NCI-H1105 (cell line): ENCODE measurements around the gene UROC1.

Source experiments
- DNase-seq: peaks from one replicate; lab custom pipeline; 2025; lab: John Stamatoyannopoulos, UW

The UROC1 gene

GRCh38 chr3:126516152-126516935 lies 1.2 kb downstream of the UROC1 start:
- DNase-seq, result no peak

GRCh38 chr3:126515066-126515706 lies 2.4 kb downstream of the UROC1 start:
- DNase-seq, result peak; percentile 45

- DNase-seq, result no peak
Observed at GRCh38 chr3:126514161-126514560, 3.4 kb downstream of the UROC1 start.

GRCh38 chr3:126512916-126513650 lies 4.5 kb downstream of the UROC1 start:
- no peak for DNase-seq

GRCh38 chr3:126512026-126512425 lies 5.5 kb downstream of the UROC1 start:
- DNase-seq, result no peak

- DNase-seq, result no peak
Observed at GRCh38 chr3:126511291-126511690, 6.3 kb downstream of the UROC1 start.

- DNase-seq, result no peak
Observed at GRCh38 chr3:126510308-126510910, 7.2 kb downstream of the UROC1 start.

GRCh38 chr3:126509597-126510307 lies 7.8 kb downstream of the UROC1 start:
- DNase-seq, result no peak

GRCh38 chr3:126508564-126508964 lies 9.0 kb downstream of the UROC1 start:
- no peak for DNase-seq

- no peak for DNase-seq
Observed at GRCh38 chr3:126507886-126508285, 9.7 kb downstream of the UROC1 start.

GRCh38 chr3:126503701-126504100 lies 13.9 kb downstream of the UROC1 start:
- DNase-seq, result no peak

- no peak for DNase-seq
Observed at GRCh38 chr3:126502656-126503055, 14.9 kb downstream of the UROC1 start.

GRCh38 chr3:126501736-126502135 lies 15.8 kb downstream of the UROC1 start:
- no peak for DNase-seq

- DNase-seq, result no peak
Observed at GRCh38 chr3:126501054-126501453, 16.5 kb downstream of the UROC1 start.

GRCh38 chr3:126500016-126500415 lies 17.6 kb downstream of the UROC1 start:
- DNase-seq, result no peak

GRCh38 chr3:126499401-126499800 lies 18.2 kb downstream of the UROC1 start:
- DNase-seq, result no peak

GRCh38 chr3:126498929-126499328 lies 18.6 kb downstream of the UROC1 start:
- DNase-seq, result no peak

- DNase-seq, result no peak
Observed at GRCh38 chr3:126498461-126498860, 19.1 kb downstream of the UROC1 start.

- DNase-seq, result no peak
Observed at GRCh38 chr3:126497956-126498355, 19.6 kb downstream of the UROC1 start.

- no peak for DNase-seq
Observed at GRCh38 chr3:126496894-126497850, 20.4 kb downstream of the UROC1 start.

GRCh38 chr3:126495786-126496185 lies 21.8 kb downstream of the UROC1 start:
- no peak for DNase-seq
